GM19328 (cell line): ENCODE data around the gene CDH26.

Experiments used
- ATAC-seq: cut with Tn5 transposase; IDR thresholded peaks from one replicate; pipeline ENCODE4 v1.9.1; 2021; ENCODE audit warnings: mild to moderate bottlenecking, moderate library complexity; ENCODE audit not compliant: unreplicated experiment

The CDH26 gene

DNA sequence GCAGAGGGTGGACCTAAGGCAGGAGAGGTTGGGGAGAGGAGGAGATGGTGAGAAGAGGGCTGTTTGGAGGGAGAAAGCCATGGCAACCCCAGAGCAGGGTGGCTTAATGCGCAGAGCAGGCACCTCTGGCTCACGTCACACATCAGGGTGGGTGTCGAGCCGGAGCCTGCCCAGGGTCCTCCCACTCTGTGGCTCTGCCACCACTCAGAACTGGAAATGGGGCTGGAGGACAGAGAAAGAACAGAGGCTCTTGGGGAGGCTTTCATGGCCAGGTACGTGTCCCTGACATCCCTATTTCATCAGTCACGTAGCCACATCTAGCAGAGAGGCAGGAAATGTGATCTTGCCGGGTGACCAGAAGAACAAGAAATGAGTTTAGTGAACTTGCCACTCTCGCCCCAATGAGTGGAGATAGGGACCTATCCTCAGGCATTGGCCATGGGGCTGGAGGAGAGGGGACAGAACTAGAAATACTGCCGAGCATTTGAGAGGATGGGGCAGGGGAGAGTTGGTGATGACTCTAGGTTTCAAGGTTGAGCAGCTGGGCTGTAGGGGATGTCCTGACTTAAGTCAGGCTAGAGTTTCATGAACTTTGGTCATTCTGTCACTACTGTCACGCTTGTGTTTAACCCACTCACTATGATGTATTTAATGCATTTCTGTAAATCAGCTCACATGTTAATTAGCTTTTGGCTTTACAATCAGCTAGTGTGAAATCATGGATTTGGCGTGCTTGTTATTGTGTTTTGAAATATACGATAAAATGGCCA lies 52.7 kb downstream of the CDH26 start:
- ATAC-seq: no peak

GRCh38 chr20:60011512-60012507 lies 53.6 kb downstream of the CDH26 start:
- no peak for ATAC-seq

GRCh38 chr20:60013296-60014139 lies 55.3 kb downstream of the CDH26 start:
- ATAC-seq: no peak

GRCh38 chr20:60016406-60016805 lies 58.2 kb downstream of the CDH26 start:
- no peak for ATAC-seq

- no peak for ATAC-seq
Measured at GRCh38 chr20:60020251-60020650, 62.0 kb downstream of the CDH26 start.

DNA sequence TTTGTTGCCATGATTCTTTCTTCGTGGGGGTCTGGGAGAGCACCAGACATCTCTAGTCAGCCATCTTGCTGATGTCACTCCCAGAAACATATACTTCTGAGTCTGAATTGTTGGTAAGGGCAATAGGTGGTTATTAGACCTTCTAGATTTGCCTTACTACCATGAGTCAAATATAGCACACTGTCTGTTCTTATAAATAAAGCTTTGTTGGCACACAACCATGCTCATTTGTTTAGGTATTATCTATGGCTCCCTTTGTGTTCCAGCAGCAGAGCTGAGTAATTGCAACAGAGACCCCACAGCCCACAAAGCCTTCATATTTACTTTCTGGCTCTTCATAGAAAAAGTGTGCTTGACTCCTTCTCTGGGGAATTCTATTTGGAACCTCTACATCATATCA lies 62.9 kb downstream of the CDH26 start:
- no peak for ATAC-seq

DNA sequence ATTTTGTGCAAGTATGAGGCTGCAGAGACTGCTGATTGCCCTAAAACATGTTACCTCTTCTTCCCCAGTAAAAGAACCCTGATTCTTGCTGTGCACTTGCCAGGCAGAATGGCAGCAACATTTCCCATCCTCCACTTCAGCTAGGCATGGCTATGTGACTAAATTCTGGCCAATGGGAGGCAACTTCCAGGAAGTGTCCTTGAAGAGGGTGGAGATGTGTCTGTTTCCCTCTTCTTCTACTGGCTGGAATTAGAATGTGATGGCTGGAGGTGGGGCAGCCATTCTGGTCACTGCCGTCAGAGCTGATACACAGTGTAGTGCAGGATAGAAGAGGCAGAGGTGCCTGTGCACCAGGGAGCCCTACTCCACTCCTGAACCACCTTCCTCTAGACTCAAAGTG lies 64.6 kb downstream of the CDH26 start:
- no peak for ATAC-seq

- ATAC-seq: no peak
Measured at GRCh38 chr20:60024245-60024644, 66.0 kb downstream of the CDH26 start.

- ATAC-seq: no peak
Measured at GRCh38 chr20:60024801-60025200, 66.6 kb downstream of the CDH26 start.

- ATAC-seq: no peak
Measured at GRCh38 chr20:60026010-60026409, 67.8 kb downstream of the CDH26 start.

GRCh38 chr20:60030471-60030870 lies 72.2 kb downstream of the CDH26 start:
- no peak for ATAC-seq

- no peak for ATAC-seq
Measured at GRCh38 chr20:60031107-60031506, 72.9 kb downstream of the CDH26 start.

DNA sequence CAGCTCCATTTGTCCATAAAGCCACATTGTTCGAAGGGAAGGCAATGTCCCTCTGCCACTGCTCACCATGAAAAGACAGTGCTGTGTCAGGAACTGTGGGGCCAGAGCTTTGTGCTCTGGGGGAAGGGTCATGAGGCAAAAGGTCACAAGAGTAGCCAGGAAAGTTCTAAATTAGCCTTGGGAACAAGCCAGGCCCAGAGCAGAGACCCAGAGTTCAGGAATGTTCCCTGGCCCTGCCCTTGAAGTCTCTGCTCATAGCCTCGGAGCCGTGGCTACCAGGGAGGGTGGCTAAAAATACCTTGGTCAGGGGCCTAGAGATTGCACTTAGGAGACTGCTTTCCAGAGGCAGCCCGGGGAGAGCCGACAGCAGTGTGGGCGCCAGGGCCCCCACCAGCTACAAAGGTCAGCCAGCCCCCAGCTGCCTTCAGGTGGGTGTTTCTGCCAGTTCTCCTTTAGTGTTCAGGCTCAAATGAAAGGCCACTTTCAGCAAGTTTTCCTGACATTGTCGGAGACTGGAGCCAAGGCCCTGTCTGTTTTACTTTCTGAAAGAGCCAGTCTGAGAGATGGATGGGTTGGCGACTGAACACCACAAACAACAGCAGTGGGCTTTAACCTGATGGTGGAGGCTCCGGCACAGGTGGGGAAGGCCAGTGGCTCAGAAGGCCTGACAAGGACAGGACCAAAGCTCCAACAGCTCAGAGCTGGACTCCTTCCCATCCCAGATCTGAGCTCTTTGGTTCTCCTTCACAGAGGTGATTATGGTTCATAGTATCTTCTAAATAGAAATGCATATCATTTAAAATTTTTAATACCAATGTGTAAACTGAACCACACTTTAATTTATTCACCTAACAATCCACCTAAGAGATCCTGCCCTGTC lies 76.2 kb downstream of the CDH26 start:
- ATAC-seq: no peak

DNA sequence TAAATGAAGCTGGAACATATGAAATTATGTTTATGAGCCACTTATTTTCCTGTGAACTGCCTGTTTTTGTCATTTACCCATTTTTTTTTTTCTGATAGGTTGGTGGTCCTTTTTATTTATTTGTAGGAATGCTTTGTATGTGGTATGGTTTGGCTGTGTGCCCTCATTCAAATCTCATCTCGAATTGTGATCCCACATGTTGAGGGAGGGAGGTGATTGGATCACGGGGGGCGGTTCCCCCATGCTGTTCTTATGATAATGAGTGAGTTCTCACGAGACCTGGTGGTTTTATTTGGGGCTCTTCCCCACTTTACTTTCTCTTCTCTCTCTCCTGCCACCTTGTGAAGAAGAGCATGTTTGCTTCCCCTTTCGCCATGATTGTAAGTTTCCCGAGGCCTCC lies 77.3 kb downstream of the CDH26 start:
- ATAC-seq: no peak

GRCh38 chr20:60036346-60036745 lies 78.1 kb downstream of the CDH26 start:
- ATAC-seq: no peak

- ATAC-seq: no peak
Measured at GRCh38 chr20:60036746-60037499, 78.7 kb downstream of the CDH26 start.

GRCh38 chr20:60038400-60039008 lies 80.3 kb downstream of the CDH26 start:
- ATAC-seq: no peak

DNA sequence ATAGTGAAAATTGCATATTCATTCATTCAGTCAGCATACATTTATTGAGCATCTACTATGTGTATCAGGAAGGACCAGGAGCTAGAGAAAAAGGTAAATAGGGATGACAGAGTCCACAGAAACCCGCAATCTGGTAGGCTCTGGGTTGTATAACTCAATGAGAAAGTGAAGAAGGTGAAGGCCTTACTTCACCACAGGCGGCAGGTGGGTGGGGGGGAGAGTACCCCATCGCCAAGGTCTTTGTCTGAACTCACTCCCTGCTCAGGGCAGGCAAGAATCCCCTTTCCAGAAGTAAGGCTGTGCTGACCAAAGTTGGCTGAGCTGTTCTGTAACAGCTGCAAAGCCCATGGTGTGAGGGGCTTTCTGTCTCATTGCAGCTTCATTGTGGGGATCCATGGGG lies 81.3 kb downstream of the CDH26 start:
- no peak for ATAC-seq
